ENCODE measurements around the gene VWA5B1. TPM values are rescaled to one million over a fixed set of nuclear protein-coding genes. Genes with fewer than 3 reads are reported as not detected.

Gene VWA5B1
- total RNA-seq, 1 experiment from 2014 or later: 0.10 TPM

- H3K36me3 ChIP-seq (replicated peaks; ENCODE audit: control insufficient read depth, insufficient read depth, low read length): no peaks in the 10 kb centered on the region
- no peak overlapping the region for H3K4me3 ChIP-seq (ENCODE audit: insufficient read depth, low read depth, low read length)
- no peaks in the 10 kb centered on the region; the same call in 1 of the 2 replicates for H3K27me3 ChIP-seq (ENCODE audit: control insufficient read depth, insufficient read depth, low read length)
- DNase-seq: no peak
These were observed 31.6 kb downstream of the VWA5B1 start for GRCh38 chr1:20322081-20322824.

DNA sequence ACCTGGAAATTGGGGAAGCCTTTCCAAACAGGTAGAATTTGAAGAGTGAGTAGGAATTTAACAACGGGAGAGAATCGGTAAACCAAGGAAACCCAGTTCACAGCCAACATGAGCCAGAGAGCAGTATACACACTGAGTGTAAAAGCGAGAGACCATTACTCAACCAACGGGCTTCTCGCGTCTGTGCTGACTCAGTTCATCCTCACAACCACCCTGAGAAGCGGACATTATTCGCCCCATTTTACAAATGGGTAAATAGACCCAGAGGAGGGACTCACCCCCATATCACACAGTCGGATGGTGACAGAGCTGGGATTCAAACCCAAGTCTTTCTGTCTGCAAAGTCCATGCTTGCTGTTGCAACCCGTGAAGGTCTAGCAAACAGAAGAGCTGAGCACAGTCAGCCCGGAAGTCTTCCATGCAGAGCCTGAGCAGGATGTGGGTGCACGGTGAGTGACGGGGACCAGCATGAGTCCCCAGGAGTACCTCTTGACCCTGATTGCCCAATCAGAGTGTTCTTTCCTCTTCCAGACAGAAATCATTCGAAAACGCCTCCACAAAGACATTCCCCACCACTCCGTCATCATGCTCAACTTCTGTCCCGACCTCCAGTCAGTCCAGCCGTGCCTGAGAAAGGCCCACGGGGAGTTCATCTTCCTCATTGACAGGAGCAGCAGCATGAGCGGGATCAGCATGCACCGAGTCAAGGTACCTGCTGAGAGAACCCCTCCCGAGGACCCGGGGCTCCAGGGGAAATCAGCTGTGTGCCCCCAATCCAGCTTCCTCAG, 32.3 kb downstream of the VWA5B1 start:
- Histone ChIP-seq H3K36me3 (replicated peaks; ENCODE audit: control insufficient read depth, insufficient read depth, low read length) (no peaks in the 10 kb centered on the region), H3K4me3 (ENCODE audit: insufficient read depth, low read depth, low read length) (no peak overlapping the region), H3K27me3 (ENCODE audit: control insufficient read depth, insufficient read depth, low read length) (no peaks in the 10 kb centered on the region; the same call in 1 of the 2 replicates)
- no peak for DNase-seq

DNA sequence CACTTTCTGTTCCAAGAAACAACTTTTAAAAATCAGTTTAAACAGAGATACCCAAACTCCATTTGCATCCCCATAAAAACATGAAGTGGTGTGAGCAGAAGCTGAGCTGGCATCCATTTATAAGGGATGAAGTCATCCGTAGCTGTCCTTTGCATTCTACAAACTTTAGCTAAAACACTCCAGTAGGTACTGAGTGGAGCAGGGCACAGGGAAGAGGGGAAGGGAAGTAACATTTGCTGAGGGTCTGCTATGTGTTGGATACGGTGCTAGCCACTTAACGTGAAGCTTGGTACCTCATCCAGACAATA, 32.9 kb downstream of the VWA5B1 start:
- DNase-seq: no peak
- Histone ChIP-seq H3K36me3 (replicated peaks; ENCODE audit: control insufficient read depth, insufficient read depth, low read length) (no peaks in the 10 kb centered on the region), H3K4me3 (ENCODE audit: insufficient read depth, low read depth, low read length) (no peak overlapping the region), H3K27me3 (ENCODE audit: control insufficient read depth, insufficient read depth, low read length) (no peaks in the 10 kb centered on the region; the same call in 1 of the 2 replicates)

GRCh38 chr1:20324704-20325406, 34.2 kb downstream of the VWA5B1 start:
- Histone ChIP-seq H3K4me3 (ENCODE audit: insufficient read depth, low read depth, low read length) (no peak overlapping the region), H3K27me3 (ENCODE audit: control insufficient read depth, insufficient read depth, low read length) (no peaks in the 10 kb centered on the region; the same call in 1 of the 2 replicates), H3K36me3 (replicated peaks; ENCODE audit: control insufficient read depth, insufficient read depth, low read length) (no peaks in the 10 kb centered on the region)
- peak; percentile 22 for DNase-seq

DNA sequence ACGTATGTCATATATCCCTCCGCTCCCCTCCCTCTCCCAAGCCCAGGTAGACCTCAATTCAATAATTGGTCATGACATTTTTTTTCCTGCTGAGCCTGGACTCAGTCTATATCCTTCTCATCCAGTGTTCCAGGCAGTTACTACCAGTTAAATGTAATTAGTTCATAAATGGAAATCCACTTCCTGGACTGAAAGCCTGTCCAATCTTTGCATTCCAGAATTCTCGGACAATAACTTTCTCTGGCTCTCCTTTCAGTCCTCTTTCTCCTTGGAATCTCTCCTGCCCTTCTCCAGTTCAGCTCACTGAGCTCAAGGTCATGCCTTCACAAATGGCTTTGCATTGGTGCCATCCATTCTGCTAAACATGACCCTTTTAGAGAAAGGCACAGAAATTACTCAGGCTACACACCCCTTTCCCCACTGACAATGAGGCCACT, 34.8 kb downstream of the VWA5B1 start:
- no peak overlapping the region for H3K4me3 ChIP-seq (ENCODE audit: insufficient read depth, low read depth, low read length)
- no peaks in the 10 kb centered on the region for H3K36me3 ChIP-seq (replicated peaks; ENCODE audit: control insufficient read depth, insufficient read depth, low read length)
- no peak for DNase-seq
- H3K27me3 ChIP-seq (ENCODE audit: control insufficient read depth, insufficient read depth, low read length): no peaks in the 10 kb centered on the region; the same call in 1 of the 2 replicates

GRCh38 chr1:20325844-20326420, 35.3 kb downstream of the VWA5B1 start:
- no peaks in the 10 kb centered on the region; the same call in 1 of the 2 replicates for H3K27me3 ChIP-seq (ENCODE audit: control insufficient read depth, insufficient read depth, low read length)
- DNase-seq: no peak
- H3K36me3 ChIP-seq (replicated peaks; ENCODE audit: control insufficient read depth, insufficient read depth, low read length): no peaks in the 10 kb centered on the region
- H3K4me3 ChIP-seq (ENCODE audit: insufficient read depth, low read depth, low read length): no peak overlapping the region

DNA sequence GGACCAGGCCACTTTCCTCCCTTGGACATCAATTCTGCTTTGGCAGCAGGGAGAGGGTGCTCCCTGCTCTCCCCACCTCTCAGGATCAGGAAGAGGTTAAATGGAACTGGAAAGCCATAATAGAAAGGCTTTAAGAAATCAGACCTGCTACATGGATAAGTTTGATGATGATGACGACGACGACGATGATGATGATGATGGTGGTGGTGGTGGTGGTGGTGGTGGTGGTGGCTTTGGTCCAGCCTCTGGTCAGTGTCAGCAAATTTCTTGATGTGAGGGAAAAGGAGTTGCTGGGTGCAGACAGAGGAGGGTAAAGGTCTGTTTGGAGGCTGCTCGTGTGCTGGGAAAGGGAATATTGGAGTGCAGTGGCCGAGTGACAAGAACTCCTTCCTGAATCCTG, 36.8 kb downstream of the VWA5B1 start:
- no peaks in the 10 kb centered on the region for H3K36me3 ChIP-seq (replicated peaks; ENCODE audit: control insufficient read depth, insufficient read depth, low read length)
- no peaks in the 10 kb centered on the region; the same call in 1 of the 2 replicates for H3K27me3 ChIP-seq (ENCODE audit: control insufficient read depth, insufficient read depth, low read length)
- DNase-seq: no peak
- no peak overlapping the region for H3K4me3 ChIP-seq (ENCODE audit: insufficient read depth, low read depth, low read length)

DNA sequence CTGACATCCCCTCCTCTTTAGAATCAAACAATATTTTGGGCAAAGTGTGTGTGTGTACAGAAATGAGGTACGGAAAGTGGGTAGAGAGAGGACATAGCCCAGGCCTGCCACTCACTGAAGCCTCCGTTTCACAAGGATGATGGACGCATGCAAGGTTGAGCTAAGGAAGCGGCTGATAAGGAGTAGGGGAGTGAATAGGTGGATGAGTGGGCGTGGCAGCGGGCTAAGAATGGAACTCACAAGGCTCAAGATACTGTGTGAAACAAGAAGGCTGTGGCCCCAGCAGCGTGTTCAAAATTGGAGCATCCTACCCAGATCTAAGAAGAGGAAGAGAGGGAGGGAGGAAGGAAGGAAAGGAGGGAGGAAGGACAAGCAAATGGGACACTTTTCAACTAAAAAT, 37.5 kb downstream of the VWA5B1 start:
- Histone ChIP-seq H3K27me3 (ENCODE audit: control insufficient read depth, insufficient read depth, low read length) (no peaks in the 10 kb centered on the region; the same call in 1 of the 2 replicates), H3K36me3 (replicated peaks; ENCODE audit: control insufficient read depth, insufficient read depth, low read length) (no peaks in the 10 kb centered on the region), H3K4me3 (ENCODE audit: insufficient read depth, low read depth, low read length) (no peak overlapping the region)
- no peak for DNase-seq

DNA sequence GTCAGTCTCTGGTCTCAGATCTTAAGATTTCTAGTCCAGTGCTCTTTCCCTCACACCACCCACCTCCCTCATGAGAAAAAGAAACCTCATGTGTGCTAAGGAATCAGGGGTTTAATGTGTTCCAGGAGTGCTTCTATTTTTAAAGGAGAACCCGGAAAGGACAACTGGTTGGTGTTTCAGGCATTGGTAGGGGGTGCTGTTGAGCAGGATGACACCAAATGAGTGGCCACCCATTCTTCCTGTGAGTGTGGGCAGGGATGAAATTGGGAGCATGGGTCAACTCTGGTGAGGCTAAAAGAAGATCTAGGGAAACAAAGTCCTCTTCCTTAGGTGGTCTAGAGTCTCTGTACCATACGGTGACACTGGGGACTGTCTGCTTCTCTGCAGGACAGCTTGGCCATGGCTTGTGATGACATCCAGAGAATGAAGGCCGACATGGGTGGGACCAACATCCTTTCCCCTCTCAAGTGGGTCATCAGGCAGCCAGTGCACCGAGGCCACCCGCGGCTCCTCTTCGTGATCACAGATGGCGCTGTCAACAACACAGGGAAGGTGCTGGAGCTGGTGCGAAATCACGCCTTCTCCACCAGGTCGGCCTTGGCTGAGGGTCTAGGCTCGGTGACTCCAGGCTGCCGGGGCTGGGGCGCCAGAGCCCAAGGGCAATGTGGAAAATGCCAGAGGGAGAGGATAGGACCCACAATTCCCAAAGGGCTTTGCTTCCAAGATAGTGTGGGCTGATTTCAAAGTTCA, 39.3 kb downstream of the VWA5B1 start:
- DNase-seq: peak; percentile 66
- Histone ChIP-seq H3K36me3 (replicated peaks; ENCODE audit: control insufficient read depth, insufficient read depth, low read length) (no peaks in the 10 kb centered on the region), H3K4me3 (ENCODE audit: insufficient read depth, low read depth, low read length) (no peak overlapping the region), H3K27me3 (ENCODE audit: control insufficient read depth, insufficient read depth, low read length) (no peaks in the 10 kb centered on the region; the same call in 1 of the 2 replicates)

- no peak for DNase-seq
- no peak overlapping the region for H3K4me3 ChIP-seq (ENCODE audit: insufficient read depth, low read depth, low read length)
- peaks cover 4% of the 10 kb centered on the region; the same call in 1 of the 2 replicates for H3K27me3 ChIP-seq (ENCODE audit: control insufficient read depth, insufficient read depth, low read length)
- H3K36me3 ChIP-seq (replicated peaks; ENCODE audit: control insufficient read depth, insufficient read depth, low read length): no peaks in the 10 kb centered on the region
These were observed 43.4 kb downstream of the VWA5B1 start for GRCh38 chr1:20334103-20334502.

DNA sequence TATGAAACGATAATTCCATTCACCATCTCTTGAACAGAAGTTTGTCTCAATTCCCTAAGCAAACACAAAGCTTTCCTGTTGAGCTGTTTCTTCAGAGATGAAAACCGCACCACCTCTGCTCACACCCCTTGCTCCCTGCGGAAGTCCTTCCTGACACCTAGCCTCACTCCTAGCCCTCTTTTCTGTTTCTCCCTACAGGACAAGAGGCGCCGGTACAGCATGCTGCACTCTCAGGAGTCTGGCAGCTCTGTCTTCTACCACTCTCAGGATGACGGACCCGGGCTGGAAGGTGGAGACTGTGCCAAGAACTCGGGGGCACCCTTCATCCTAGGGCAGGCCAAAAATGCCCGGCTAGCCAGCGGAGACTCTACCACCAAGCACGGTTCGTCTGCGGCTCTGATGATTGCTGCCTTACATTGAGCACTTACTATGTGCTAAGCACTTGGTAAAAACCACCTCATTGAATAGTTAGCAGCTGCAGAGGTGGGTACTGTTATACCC, 45.5 kb downstream of the VWA5B1 start:
- Histone ChIP-seq H3K36me3 (replicated peaks; ENCODE audit: control insufficient read depth, insufficient read depth, low read length) (no peaks in the 10 kb centered on the region), H3K4me3 (ENCODE audit: insufficient read depth, low read depth, low read length) (no peak overlapping the region)
- DNase-seq: no peak

GRCh38 chr1:20337581-20337980, 46.9 kb downstream of the VWA5B1 start:
- Histone ChIP-seq H3K36me3 (replicated peaks; ENCODE audit: control insufficient read depth, insufficient read depth, low read length) (no peaks in the 10 kb centered on the region), H3K4me3 (ENCODE audit: insufficient read depth, low read depth, low read length) (no peak overlapping the region), H3K27me3 (ENCODE audit: control insufficient read depth, insufficient read depth, low read length) (peaks cover 9% of the 10 kb centered on the region)
- DNase-seq: no peak

More for the DNA sequence above, 45.5 kb downstream of the VWA5B1 start:
- H3K27me3 ChIP-seq (ENCODE audit: control insufficient read depth, insufficient read depth, low read length): peaks cover 4% of the 10 kb centered on the region; the same call in 1 of the 2 replicates

DNA sequence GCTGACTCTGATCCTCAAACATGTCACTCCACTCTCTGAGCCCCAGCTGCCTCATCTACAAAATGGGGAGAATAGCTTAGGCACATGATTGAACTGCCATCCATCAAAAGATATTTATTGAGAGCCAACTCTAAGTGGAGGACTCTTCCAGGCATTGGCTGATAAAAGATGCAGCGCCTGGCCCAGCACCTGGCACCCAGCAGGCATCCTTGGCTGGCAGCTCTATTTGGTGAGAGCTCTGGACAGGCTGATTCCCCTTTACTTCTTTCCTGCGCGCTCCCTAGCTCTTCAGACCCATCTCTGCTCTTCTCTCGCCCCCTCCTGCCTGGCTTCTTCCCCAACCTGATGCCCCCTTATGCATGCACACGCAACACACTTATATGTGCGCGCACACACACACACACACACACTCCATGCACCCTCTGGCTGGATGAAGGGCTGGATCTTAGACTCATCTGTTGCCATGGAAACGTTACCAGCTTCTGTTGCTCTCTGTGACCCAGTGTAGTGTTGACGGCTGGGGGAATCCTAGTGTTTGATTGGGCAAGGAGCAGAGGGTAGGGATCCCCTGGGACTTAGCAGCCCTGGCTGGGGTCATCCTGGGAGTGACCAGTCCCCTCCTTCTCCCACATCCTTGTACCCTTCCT, 49.3 kb downstream of the VWA5B1 start:
- Histone ChIP-seq H3K4me3 (ENCODE audit: insufficient read depth, low read depth, low read length) (no peak overlapping the region), H3K36me3 (replicated peaks; ENCODE audit: control insufficient read depth, insufficient read depth, low read length) (no peaks in the 10 kb centered on the region), H3K27me3 (ENCODE audit: control insufficient read depth, insufficient read depth, low read length) (peaks cover 23% of the 10 kb centered on the region)
- peak; percentile 77 for DNase-seq

Data from H7 (cell line).